PC-9 (cell line): ENCODE measurements around the gene GRID2.

Source experiments
- CTCF ChIP-seq: fragments of 200-600 bp; sonication (generic); conservative IDR thresholded peaks from 2 replicates; pipeline ENCODE4 v1.6.1; 2017; ENCODE audit warnings: mixed run types, antibody characterized with exemption, mild to moderate bottlenecking, moderate library complexity
- EZH2 ChIP-seq: fragments of 200-600 bp; sonication (generic); IDR thresholded peaks from 2 replicates; pipeline ENCODE4 v1.8.0; 2017; ENCODE audit warnings: antibody characterized with exemption, low read depth

- TF ChIP-seq CTCF = no peak
- no peak for TF ChIP-seq EZH2
Measured at GRCh38 chr4:93143902-93144301, 840.1 kb downstream of the GRID2 start.
